ENCODE results near the gene PLA2G3.

Gene PLA2G3

DNA sequence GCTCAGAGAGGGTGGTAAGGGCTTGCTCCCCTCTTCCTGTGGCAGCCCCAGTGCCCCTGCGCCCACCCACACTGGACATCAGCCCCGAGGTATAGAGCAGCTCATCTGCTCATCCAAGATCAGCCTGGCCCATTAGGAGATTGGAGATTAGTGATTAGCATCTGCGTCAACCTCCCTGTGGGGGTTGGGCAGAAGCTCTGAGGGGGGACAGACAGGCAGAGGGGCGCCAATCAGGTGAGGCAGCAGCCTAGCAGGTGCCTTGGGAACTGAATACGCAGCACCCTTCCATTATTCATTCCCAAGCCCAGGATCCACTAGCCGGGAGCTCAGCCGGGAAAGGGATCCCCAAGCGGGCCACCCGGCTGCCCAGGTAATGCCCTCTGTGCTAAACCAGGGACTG, 48.1 kb downstream of the PLA2G3 start:
- Mint-ChIP-seq H3K27me3 (ENCODE audit: low read depth, poor library complexity) (no peaks in the 10 kb centered on the region), H3K36me3 (ENCODE audit: low read depth) (peaks cover 25% of the 10 kb centered on the region), H3K9me3 (no peaks in the 10 kb centered on the region), H3K27ac (no peak overlapping the region), H3K4me1 (peaks cover 4% of the 10 kb centered on the region), H3K4me3 (no peak overlapping the region)
- no peak for DNase-seq
- TF ChIP-seq, protein P1, sequence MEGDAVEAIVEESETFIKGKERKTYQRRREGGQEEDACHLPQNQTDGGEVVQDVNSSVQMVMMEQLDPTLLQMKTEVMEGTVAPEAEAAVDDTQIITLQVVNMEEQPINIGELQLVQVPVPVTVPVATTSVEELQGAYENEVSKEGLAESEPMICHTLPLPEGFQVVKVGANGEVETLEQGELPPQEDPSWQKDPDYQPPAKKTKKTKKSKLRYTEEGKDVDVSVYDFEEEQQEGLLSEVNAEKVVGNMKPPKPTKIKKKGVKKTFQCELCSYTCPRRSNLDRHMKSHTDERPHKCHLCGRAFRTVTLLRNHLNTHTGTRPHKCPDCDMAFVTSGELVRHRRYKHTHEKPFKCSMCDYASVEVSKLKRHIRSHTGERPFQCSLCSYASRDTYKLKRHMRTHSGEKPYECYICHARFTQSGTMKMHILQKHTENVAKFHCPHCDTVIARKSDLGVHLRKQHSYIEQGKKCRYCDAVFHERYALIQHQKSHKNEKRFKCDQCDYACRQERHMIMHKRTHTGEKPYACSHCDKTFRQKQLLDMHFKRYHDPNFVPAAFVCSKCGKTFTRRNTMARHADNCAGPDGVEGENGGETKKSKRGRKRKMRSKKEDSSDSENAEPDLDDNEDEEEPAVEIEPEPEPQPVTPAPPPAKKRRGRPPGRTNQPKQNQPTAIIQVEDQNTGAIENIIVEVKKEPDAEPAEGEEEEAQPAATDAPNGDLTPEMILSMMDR (IDR thresholded peaks at IDR 0.05), result no peak

DNA sequence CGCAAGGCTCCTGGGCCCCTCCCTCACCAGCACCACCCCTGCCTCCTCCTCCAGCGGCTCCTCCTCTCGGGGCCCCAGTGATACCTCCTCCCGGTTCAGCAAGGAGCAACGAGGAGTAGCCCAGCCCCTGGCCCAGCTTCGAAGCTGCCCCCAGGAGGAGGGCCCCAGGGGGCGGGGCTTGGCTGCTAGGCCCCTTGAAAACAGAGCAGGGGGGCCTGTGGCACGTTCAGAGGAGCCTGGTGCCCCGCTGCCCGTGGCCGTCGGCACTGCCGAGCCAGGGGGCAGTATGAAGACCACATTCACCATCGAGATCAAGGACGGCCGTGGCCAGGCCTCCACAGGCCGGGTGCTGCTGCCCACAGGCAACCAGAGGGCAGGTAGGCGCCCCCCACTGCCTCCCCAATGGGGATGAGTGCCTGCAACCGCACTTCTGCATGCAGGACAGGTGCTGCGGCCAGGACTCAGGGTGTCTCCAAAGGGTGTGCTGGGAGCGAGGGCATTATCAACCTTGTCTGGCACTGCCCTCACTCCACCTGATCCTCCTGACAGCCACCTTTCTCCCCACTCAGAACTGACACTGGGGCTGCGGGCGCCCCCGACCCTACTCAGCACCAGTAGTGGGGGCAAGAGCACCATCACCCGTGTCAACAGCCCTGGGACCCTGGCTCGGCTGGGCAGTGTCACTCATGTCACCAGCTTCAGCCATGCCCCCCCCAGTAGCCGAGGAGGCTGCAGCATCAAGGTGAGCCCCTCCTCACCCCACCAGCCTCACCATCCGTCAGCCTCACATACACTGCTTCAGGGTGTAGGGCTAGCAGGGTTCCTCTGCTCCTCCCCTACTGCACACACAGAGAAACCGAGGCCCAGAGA, 49.0 kb downstream of the PLA2G3 start:
- Mint-ChIP-seq H3K27ac (no peak overlapping the region), H3K27me3 (ENCODE audit: low read depth, poor library complexity) (no peaks in the 10 kb centered on the region), H3K36me3 (ENCODE audit: low read depth) (peaks cover 25% of the 10 kb centered on the region), H3K9me3 (no peaks in the 10 kb centered on the region), H3K4me1 (no peaks in the 10 kb centered on the region), H3K4me3 (no peak overlapping the region)
- DNase-seq, result no peak
- TF ChIP-seq, protein P1 (IDR thresholded peaks at IDR 0.05), result no peak

DNA sequence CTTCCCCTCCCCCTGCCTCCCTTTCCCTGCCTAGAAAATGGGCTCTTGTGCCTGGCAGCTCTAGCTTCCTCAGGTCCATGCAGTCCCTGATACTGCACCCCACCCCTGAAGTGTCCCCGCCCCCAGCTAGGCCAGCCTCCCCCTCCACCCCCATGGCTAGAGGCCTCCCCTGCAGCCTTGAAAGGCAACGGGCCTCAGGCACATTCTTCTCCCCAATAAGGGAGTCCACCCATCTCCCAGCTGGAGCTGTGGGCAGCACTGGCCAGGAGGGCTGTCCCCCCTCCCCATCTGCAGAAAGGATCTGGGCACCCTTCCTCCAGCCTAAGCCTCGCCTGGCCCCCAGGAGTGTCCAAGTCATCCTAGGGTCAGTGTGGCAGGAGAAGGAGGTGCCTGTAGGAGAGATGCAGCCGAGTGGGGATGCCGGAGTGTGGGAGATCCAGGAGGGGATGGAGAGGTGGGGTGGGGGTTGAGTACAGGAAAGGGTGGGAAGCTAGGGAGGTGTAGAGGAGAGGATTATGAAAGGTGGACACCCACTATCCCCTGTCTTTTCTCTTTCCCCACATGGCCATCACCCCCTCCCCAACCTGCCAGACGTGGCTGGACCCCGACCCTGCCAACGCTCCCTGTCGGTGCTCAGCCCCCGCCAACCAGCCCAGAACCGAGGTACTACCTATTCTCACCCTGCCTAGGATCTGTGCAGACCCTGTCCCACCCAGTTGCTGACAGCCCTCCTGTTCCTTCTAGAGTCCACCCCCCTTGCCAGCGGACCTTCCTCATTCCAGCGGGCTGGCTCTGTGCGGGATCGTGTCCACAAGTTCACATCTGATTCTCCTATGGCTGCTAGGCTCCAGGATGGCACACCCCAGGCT, 49.9 kb downstream of the PLA2G3 start:
- no peak overlapping the region for H3K4me3 Mint-ChIP-seq
- H3K27ac Mint-ChIP-seq, result no peak overlapping the region
- no peaks in the 10 kb centered on the region for H3K9me3 Mint-ChIP-seq
- H3K4me1 Mint-ChIP-seq, result no peaks in the 10 kb centered on the region
- H3K36me3 Mint-ChIP-seq (ENCODE audit: low read depth), result peaks cover 17% of the 10 kb centered on the region
- no peak for DNase-seq
- TF ChIP-seq, protein P1 (IDR thresholded peaks at IDR 0.05), result no peak
- no peaks in the 10 kb centered on the region for H3K27me3 Mint-ChIP-seq (ENCODE audit: low read depth, poor library complexity)

DNA sequence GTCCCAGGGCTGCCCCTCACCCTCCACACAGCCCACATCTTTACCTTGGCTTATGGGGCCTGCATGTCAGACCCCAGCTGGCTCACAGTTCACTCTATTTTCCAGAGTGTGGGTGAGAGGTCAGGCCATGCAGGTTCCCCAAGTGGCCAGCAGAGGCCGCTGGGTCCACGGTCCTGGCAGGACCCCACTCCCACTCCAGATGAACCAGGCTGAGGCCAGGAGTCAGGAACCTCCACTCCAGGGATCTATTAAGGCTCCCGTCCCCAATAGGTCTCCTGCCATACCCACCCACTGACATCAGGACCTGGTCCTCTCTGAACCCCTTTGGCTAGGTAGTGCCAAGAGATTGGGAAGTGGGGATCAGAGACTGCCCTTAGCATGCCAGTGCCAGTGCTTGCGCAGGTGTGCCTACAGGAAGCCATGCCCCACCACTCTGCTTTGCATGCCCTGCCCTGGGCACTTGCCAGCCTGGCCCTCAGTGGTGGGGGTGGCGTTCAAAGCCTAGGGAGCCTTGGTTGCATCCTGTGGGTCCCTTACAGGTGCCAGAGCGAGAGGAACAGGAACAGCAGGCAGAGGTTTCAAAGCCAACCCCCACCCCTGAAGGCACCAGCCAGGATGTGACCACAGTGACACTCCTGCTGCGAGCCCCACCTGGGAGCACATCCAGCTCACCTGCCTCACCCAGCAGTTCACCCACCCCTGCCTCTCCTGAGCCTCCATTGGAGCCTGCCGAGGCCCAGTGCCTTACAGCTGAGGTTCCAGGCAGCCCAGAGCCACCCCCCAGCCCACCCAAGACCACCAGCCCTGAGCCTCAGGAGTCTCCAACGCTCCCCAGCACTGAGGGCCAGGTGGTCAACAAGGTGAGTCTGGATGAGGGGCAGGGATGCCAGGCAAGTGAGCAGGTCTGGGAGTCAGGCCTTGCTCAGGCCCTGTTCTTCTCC, 50.9 kb downstream of the PLA2G3 start:
- H3K4me3 Mint-ChIP-seq, result no peak overlapping the region
- no peak overlapping the region for H3K27ac Mint-ChIP-seq
- H3K36me3 Mint-ChIP-seq (ENCODE audit: low read depth), result peaks cover 8% of the 10 kb centered on the region
- TF ChIP-seq, protein P1 (IDR thresholded peaks at IDR 0.05), result peak; percentile 69
- peak; percentile 65 for DNase-seq
- H3K27me3 Mint-ChIP-seq (ENCODE audit: low read depth, poor library complexity), result no peaks in the 10 kb centered on the region
- no peaks in the 10 kb centered on the region for H3K9me3 Mint-ChIP-seq
- H3K4me1 Mint-ChIP-seq, result peaks cover 1% of the 10 kb centered on the region

DNA sequence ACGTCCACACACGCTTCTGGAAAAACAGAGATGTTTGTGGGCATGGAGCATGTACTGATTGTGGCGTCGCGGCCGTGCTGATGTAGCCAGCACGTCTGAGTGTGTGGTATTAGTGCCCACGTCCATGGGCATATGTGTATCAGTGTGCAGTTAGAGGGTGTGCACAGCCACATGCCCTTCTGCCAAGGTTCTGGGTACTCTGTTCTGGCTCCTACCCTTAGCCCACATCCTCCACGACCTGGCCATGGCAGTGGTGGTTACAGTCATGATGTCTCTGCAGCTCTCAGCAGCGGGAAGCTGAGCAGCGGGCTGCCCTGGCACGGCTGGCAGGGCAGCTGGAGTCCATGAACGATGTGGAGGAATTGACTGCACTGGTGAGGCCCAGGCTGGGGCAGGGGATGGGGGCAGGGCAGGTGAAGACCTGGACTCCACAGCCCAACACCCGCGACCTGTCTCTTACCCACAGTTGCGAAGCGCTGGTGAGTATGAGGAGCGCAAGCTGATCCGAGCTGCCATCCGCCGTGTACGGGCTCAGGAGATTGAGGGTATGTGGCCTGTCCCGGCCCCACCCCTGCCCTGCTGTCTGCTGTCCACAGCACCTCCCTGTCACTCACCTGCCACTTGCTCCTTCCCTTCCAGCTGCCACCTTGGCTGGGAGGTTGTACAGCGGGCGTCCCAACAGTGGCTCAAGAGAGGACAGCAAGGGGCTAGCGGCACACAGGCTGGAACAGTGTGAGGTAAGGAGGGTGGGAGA, 51.9 kb downstream of the PLA2G3 start:
- H3K9me3 Mint-ChIP-seq, result no peaks in the 10 kb centered on the region
- H3K27me3 Mint-ChIP-seq (ENCODE audit: low read depth, poor library complexity), result no peaks in the 10 kb centered on the region
- peaks cover 3% of the 10 kb centered on the region for H3K36me3 Mint-ChIP-seq (ENCODE audit: low read depth)
- TF ChIP-seq, protein P1 (IDR thresholded peaks at IDR 0.05), result no peak
- no peak overlapping the region for H3K27ac Mint-ChIP-seq
- peaks cover 11% of the 10 kb centered on the region for H3K4me1 Mint-ChIP-seq
- no peak for DNase-seq
- H3K4me3 Mint-ChIP-seq, result no peak overlapping the region

All from nephron progenitor cell (in vitro differentiated cells).